Measurements from ENCODE around the gene NTN4.

GRCh38 chr12:95699579-95699978 is 91.0 kb downstream of the NTN4 start:
- no peak for TF ChIP-seq POLR2A (IDR thresholded peaks at IDR 0.05)
- TF ChIP-seq, protein P1, sequence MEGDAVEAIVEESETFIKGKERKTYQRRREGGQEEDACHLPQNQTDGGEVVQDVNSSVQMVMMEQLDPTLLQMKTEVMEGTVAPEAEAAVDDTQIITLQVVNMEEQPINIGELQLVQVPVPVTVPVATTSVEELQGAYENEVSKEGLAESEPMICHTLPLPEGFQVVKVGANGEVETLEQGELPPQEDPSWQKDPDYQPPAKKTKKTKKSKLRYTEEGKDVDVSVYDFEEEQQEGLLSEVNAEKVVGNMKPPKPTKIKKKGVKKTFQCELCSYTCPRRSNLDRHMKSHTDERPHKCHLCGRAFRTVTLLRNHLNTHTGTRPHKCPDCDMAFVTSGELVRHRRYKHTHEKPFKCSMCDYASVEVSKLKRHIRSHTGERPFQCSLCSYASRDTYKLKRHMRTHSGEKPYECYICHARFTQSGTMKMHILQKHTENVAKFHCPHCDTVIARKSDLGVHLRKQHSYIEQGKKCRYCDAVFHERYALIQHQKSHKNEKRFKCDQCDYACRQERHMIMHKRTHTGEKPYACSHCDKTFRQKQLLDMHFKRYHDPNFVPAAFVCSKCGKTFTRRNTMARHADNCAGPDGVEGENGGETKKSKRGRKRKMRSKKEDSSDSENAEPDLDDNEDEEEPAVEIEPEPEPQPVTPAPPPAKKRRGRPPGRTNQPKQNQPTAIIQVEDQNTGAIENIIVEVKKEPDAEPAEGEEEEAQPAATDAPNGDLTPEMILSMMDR (IDR thresholded peaks at IDR 0.05), result no peak

Measured in esophagus squamous epithelium (tissue), 4 donors.